AG08395 (cell line): ENCODE results near the gene PDK2.
A peak's percentile ranks its signal among the peaks of the same experiment; 100 is the strongest.

ENCODE experiments used
- DNase-seq: peaks from one replicate; pipeline ENCODE4 v3.0.0; 2012; ENCODE audit warnings: mixed read lengths, low spot score

PDK2 gene

DNA sequence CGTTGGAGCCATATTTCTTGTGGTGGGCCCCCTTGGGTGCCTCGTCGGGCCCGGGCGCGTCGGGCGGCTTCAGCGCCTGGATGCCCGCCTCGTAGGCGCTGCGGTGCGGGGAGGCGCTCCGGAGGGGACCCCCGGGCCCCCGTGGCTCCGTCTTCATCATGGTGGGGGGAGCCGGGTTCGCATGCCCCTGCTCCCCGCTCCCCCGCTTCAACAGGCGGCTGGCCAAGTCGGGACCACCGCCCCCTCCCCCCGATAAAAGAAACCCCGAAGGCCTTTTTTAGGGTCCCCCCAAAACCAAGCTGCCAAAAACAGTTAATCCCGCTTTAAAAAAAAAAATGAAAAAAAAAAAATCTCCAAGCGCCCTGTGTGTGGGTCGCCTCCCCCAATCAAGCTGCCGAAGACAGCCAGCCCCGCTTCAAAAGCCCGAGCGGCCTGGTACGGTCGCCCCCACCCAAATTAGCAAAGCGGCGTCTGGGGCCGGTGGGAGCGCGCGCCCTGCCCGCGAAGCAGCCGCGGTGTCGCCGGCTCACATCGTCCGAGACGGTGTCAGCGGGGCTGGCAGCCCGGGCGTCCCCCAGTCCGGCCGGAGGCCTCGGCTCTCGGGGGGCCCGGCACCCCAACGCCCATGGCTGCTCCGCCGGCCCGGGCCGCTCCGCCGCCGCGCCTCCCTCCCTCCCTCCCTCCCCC is 55.3 kb downstream of the PDK2 start, which contains the start of gene PPP1R9B:
TSS of gene PPP1R9B (minus strand) at position 324 of the 687 bp plus-strand sequence. CDS start at position 160, 164 bp downstream.
- DNase-seq, result no peak

- DNase-seq, result peak; percentile 91
These were observed 56.1 kb downstream of the PDK2 start for GRCh38 chr17:50151041-50151936.

DNA sequence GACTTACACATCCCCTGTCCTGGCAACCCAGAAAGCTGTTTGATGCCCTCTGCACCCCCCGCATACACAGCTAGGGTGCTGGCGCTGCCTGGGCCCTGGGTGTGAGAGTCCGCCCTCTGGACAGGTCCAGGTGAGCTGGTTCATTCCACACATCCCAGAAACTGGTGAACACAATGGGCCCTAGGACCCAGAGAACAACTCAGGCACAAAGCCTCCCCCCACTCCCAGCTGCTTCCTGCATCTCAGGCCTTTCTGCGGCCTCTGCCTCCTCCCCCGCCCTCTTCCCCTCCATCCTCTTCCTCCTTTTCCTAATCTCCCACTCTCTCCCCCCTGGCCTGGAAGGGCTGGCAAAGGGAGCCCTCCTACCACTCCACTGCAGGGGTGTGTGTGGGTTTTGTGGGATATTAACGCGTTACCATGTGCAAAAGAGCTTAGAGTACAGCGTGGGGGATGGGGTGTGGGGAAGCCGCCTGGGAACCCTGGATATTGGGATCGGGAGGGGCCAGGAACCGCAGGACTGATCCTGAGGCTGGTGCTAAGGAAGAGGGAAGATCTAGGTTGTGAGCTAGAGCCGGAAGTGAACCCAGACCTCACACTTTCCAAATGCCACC is 56.9 kb downstream of the PDK2 start:
- DNase-seq, result peak; percentile 85

DNA sequence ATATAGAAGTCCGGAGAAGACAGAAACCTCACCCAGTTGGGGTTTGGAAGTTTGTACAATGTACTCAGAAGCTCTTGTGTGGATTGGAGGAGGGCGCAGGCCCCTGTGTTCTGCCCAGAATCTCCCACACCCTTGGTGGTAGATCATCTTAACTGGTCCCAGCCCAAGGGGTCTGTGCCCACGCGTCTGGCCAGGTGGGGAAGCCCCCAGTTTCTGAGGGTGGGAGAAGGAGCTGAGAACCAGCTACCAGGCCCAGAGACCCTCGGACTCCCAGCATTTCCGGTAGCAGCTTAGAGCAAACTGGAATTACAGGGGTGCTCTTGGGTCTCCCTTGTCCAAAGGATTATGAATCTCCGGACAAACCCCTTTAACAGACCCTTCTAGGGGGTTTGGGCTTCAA is 57.6 kb downstream of the PDK2 start:
- no peak for DNase-seq

- no peak for DNase-seq
These were observed 58.8 kb downstream of the PDK2 start for GRCh38 chr17:50153650-50154575.

DNA sequence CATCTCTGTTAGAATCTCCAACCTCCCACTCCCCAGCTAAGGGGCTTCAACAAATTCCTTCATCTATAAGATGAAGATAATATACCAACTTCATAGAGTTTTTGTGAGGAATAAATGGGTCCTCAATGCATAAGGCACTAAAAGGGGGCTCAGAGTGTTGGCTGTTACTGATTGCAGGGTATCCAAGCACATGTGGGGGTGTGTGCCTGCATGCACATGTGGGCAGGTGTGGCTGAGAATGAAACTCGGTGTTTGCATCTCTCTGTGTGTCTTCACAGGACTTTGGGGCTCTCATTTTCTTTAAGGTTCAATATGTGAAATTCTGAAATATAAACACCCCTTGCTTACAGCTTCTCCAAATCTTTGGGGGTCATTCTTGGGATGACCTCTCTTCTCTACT is 59.5 kb downstream of the PDK2 start:
- DNase-seq, result no peak

- DNase-seq, result no peak
These were observed 60.1 kb downstream of the PDK2 start for GRCh38 chr17:50155115-50155819.

- DNase-seq, result no peak
These were observed 62.7 kb downstream of the PDK2 start for GRCh38 chr17:50157891-50158290.

DNA sequence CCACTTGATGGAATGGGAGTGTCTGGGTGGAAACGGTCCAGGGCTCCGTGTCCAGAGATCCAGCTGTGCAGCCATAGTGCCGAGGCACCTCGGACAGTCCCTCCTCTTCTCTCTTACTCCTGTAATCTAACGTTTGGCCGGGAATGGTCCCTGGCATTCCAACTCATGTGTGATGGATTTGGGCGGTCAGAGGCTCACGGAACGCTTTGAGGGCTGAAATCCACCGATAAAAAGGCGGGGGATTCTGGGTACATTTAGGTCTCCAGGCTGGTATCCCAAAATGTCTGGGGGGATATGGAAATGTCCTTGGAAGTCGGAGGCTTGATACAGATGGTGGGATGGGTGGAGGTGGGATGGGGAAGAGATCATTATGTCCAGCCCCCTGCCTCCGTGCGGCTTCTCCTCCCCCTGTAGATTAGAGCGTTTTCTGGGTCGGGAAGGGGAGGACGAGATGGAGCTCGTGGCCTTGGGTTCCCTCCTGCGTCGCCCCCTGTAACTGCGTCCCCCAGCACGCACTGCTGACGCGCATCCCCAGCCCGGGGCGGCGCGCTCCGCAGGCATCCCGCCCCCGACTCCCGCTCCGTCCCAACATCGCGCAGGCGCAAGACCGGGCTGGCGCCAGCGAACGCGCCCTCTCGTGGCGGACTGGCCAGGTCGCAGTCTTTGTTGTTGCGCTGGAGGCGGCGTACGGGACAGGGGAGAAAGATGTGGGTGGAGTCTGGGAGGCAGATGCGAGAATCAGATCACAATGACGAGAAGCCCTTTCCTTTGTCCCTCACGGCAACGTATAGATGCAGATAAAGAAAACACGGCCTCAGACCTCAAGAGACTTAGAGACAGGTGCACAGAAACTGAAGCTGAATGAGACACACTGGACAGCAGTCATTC is 66.1 kb downstream of the PDK2 start:
- peak; percentile 99 for DNase-seq
